ENCODE results near the gene UBA1.

Gene UBA1

DNA sequence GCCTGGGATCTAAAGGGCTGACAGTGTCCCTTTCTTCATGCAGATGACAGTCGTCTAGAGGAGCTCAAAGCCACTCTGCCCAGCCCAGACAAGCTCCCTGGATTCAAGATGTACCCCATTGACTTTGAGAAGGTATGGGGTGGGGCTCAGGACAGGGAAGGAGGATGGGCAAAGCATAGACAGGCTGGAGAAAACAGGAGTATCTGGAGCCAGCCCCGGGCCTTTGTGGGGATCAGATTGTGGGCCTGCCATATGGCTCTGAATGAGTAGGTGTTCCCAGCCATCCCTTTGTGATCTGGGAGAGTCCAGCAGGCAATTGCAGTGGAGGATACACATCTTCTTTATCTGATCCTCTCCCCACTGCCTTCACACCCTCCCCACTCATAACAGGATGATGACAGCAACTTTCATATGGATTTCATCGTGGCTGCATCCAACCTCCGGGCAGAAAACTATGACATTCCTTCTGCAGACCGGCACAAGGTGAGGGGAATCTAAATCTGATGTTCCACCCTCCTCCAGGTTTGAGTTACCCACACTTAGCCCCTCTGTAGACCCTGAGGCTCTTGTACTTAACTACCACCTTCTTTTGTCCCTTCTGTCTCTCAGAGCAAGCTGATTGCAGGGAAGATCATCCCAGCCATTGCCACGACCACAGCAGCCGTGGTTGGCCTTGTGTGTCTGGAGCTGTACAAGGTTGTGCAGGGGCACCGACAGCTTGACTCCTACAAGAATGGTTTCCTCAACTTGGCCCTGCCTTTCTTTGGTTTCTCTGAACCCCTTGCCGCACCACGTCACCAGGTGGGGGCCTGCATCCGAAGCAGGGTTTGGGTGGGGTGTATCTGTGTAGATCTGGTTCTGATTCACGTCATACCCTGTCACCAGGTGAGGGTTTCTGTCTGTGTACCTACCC lies 19.0 kb downstream of the UBA1 start:
- no peak for DNase-seq (ENCODE audit: low spot score)

DNA sequence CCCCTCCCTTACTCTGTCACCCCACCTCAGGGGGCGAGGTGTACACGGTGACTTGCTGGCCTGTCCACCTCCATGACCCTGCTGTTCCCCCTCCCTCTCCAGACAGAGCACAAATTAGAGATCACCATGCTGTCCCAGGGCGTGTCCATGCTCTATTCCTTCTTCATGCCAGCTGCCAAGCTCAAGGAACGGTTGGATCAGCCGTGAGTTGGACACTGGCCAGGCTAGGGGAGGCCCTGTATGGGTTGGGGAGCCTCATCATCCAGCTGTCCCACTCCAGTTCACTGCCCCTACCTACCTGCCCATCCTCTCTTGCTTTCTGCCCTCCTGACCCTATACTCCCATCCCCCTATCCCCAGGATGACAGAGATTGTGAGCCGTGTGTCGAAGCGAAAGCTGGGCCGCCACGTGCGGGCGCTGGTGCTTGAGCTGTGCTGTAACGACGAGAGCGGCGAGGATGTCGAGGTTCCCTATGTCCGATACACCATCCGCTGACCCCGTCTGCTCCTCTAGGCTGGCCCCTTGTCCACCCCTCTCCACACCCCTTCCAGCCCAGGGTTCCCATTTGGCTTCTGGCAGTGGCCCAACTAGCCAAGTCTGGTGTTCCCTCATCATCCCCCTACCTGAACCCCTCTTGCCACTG lies 20.9 kb downstream of the UBA1 start:
- DNase-seq (ENCODE audit: low spot score) = no peak

DNA sequence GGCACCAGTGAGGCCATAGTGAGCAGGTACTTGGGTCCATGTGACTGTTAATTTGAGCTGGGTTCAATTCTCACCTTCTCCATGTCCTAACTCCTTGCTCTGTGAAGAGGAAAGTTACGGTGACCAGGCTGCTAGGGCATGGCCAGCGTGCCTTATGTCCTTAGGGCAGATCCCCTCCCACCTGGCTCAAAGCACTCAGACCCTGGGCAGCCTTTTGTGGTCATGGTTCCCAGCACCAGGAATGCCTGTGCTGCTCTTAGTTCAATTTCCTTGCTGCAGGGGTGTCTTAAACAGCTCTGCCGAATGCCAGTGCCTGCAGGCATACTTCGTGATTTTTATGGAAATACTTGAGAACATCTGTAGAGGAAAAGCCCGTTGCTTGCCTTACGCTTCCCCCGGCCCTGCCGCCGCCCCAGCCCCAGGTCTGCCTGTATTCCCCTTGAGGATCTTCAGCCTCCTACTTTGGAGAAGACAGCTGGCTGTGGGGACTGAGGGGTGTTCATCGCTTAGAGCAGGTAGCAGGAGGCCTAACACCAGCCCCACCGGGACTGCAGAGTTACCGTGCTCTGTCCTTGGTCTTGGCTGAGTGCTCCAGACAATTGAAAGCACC lies 21.8 kb downstream of the UBA1 start:
- no peak for DNase-seq (ENCODE audit: low spot score)

DNA sequence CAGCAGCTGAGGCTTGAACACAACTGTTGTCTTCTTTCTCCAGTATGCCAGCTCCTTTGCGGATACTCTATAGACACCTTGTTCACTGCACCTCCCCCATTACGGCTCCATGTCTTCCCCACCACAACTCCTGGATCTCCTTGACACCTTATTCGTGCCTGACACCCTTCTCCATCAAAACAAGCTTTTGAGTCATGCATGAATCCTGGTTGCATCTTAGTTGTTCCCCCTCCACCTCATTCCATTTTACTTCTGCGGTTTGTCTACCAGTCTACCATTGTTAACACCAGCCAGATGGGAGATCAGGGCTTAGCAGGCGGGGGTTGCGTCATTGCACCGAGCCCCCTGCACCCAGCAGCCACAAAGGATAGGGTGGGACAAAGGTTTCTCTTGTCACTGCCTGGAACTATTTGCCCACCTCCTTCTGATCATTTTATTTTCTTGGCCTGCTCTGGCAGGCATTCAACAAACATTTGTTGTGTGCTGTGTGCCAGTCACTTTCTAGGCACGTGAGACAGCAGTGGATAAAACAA lies 22.8 kb downstream of the UBA1 start:
- DNase-seq (ENCODE audit: low spot score) = no peak

DNA sequence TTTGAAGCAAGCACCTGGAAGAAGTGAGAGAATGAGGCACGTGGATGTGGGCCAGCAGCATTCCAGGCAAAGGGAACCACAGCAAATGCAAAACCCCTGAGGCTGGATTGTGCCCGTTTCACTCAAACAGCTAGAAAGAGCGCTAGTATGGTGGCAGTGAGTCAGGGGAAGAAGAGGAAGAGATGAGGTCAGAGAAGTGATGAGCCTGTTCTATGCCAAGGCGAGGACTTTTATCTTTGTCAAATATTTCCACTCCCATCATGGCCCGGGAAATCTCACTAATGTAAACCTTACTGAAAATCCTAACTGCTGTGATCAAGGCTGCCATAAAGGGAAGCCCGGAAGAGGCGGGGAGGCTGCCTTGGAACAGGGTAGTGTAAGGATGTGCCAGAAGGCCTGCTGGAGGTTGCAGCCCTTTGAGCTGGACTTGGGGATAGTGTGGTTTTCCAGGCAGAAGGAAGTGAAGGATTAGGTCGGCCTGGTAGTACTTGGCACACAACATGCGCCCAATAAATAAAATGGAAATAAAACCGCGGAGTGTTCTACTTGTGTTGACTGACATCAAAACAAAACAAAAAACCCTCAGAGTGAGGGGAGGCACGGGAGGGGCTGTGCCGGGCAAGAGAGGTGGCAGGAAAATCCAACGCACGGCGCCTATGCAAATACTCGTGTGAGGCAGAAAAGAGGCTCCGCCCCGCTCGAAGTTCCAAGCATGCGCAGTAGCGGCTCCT lies 23.7 kb downstream of the UBA1 start:
- DNase-seq (ENCODE audit: low spot score) = no peak

DNA sequence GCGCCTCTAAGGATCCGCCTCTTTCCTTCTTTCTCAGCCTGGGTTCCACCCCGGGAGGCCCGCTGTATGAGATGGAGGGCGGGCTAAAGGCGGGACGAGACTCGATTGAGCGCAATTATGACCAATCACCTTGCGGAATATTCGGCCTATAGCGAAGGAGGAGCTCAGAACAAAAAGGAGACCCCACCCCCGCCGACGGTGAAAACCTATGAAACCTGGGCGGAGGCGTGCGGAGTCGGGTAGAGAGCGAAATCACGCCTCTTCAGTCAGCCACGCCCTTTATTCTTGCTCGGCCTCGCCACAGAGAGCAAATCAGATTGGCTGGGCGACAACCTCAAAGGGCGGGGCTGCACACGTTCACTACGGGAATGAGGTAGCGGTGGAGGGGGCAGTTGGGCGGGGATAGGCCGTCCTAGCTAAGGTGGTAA lies 24.2 kb downstream of the UBA1 start:
- DNase-seq (ENCODE audit: low spot score) = peak; percentile 98

DNA sequence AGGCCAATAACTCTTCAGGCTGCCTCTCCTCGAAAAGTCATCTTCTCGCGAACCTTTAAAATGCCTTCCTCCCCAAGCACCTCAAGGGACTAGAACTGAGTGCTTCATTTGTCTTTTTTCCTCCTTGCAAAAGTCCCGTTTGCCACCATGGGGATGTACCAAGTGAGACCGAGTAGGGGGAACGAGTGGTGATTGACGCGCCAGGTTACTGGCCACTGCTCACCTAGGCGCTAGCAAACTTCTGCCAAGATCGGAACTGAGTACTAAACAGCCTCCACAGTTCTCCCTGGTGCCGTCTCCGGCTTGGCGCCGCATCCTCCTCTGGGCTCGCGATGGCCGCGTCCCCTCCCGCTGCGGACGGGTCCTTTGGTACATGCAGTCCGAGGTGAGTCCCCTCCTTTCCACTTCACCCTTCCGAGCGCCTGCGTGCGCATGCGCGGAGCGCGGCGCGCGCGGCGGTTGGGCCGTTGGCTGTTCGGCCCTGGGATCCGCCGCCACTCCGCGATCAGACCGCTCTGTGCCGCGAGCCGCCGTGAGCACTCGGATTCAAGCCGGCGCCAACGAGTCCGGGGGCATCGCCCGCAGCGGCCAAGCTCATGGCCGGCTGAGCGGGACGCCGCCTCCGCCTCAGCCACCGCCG lies 24.8 kb downstream of the UBA1 start, which contains the start of gene CDK16:
Gene CDK16 (plus strand): TSS at position 402 of the 640 bp plus-strand sequence. CDS start 4,877 bp downstream, outside the sequence.
- peak; percentile 79 for DNase-seq (ENCODE audit: low spot score)

DNA sequence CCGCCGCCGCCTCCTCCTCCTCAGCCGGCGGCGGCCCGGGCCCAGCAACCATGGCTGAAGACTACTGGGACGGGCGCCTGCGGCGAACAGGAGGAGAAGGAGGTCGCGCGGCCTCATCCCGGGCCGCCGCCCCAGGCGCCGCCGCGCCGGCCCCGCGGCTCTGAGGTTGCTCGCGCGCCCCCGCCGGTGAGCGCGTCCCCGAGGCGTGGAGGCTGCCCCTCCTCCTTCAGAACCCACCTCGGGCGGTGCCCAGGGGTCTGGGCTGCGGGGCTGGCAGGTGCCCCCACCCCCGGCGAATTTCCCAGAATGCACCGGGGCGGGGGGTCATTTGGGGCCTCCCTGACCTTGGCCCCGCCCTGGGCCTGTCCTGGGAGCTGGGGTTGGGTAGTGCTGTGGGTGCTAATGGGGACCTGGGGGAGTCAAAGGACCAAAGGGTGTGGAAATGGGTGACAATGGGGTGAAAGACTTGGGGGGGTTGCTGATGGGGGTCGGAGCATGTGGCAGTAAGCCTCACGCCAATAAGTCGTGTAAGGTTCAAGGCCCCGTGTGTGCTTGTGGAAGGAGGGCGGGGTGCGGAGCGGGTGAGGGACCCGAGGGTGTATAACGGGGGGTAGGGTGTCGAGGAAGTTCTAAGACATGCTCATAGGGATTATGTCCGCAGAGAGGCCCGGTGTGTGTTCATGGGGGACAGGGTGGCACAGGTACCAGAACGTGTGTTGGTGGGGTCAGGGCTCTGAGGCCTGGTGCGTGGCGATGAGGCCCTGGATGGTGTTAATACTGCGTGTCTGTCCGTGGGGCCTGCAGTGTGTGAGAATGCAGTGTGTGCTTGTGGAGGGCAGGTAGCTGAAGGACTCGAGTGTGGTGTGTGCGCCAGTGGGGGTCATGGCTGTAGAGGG lies 25.5 kb downstream of the UBA1 start:
- DNase-seq (ENCODE audit: low spot score) = peak; percentile 49

DNA sequence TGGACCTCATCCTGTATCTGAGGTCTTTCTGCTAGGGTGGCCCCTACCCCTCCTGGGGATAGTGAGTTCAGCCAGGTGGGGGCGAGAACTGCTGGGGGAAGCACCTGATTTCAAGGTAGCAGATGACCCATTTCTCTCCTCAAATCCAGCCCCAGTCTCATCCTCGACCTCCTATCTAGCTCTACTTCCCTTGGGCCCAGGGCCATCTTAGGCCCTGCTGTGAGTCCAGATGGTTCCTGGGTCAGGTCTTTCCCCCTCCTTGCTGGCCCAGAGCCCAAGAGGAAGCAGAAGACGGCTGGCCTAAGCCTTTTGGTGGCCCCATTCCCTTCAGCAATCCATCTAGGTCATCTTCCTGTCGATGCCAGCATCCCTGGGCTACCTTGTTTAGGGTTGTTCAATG lies 28.1 kb downstream of the UBA1 start:
- DNase-seq (ENCODE audit: low spot score) = no peak

DNA sequence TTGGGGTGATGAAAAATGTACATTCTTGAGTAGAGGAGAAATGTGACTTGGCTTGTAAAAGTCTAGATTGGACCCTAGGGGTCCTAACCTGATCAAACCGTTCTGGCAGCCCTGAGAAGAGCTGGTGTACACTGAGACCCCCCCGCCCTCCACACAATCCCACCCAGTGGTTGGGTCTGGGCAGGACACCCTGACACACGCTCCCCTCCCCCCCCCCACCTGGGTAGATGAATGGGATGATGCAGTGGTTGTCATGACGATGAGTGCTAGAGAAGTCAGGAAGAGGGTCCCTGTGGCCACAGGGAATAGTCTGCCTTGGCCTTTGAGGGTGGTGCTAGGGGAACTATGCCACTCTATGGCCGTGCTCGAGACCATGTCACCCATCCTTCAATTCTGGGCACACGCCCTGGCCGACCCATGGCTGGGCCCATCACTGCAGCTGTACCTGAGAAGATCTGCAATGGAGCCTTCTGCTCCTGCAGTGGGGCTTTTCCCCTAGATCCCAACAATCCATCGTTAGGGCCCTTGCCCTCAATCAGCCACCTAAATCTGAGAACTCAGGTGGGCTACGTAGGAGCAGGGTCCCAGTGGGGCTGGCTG lies 29.2 kb downstream of the UBA1 start:
- no peak for DNase-seq (ENCODE audit: low spot score)

DNA sequence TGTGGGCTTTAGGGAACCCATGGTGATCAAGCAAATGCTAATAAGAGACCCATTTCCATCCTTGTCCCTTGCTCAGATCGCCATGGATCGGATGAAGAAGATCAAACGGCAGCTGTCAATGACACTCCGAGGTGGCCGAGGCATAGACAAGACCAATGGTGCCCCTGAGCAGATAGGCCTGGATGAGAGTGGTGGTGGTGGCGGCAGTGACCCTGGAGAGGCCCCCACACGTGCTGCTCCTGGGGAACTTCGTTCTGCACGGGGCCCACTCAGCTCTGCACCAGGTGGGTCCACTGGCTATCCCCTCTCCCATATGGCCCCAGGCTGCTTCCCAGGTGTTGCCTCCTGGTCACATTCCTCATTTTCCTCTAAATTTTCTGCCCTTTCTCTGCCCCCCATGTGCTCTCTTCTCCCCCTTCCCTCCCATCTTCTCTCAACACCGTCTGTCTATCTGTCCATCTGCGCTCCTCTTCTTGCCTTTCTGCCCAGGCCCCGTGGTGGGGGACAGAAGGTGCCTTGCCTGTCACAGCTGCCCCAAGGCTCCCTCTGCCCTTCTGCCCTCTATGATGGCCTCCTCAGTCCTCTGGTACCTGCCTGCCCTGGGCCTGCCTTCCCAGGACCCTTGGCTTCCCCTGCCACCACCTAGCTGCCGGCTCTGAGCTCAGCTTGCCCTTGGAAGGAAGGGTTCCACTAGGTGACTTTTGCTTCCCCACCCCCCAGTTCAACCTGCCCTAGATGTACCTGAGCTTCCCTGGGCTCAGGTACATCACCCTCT lies 30.0 kb downstream of the UBA1 start:
- no peak for DNase-seq (ENCODE audit: low spot score)

DNA sequence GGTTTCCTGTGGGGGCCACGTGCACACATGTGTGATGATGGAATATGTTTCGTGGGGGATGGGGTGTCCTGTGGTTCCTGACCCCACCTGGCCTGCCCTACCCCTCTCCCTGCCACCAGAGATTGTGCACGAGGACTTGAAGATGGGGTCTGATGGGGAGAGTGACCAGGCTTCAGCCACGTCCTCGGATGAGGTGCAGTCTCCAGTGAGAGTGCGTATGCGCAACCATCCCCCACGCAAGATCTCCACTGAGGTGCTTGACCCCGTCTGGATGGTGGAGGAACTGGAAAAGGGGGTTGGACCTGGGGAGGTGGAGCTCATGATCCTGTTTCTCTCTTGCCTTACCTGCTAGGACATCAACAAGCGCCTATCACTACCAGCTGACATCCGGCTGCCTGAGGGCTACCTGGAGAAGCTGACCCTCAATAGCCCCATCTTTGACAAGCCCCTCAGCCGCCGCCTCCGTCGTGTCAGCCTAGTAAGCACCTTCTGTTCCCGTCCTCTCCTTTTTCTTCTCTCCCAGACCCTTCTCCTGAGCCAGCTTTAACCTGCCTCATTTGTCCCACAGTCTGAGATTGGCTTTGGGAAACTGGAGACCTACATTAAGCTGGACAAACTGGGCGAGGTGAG lies 30.8 kb downstream of the UBA1 start:
- DNase-seq (ENCODE audit: low spot score) = no peak

DNA sequence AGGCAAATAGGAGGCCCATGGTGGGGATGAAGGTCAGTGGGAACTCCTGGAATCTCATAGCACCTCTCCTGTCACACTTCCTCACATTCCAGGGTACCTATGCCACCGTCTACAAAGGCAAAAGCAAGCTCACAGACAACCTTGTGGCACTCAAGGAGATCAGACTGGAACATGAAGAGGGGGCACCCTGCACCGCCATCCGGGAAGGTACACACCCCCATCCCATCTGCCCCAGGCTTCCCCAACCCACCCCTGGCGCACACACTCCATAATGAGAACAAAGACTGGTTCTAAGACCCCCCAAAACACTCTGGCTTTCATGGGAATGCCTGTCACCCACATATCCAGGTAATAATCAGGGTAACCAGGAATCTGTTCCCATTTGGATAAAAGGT lies 31.3 kb downstream of the UBA1 start:
- DNase-seq (ENCODE audit: low spot score) = no peak

DNA sequence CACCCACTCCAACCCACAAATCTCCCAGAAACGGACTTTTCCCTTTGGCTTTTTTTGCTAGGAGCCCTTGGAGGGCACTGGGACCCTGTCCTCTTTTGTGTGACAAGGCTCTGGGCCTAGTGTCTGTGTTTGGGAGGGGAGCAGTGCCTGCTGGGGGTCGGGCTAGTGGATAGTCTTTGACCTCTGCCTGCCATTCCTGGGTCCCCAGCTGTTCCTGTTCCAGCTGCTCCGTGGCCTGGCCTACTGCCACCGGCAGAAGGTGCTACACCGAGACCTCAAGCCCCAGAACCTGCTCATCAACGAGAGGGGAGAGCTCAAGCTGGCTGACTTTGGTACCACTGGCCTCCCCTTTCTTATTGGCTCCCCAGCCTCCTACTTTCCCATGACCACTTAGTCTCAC lies 32.4 kb downstream of the UBA1 start:
- no peak for DNase-seq (ENCODE audit: low spot score)

DNA sequence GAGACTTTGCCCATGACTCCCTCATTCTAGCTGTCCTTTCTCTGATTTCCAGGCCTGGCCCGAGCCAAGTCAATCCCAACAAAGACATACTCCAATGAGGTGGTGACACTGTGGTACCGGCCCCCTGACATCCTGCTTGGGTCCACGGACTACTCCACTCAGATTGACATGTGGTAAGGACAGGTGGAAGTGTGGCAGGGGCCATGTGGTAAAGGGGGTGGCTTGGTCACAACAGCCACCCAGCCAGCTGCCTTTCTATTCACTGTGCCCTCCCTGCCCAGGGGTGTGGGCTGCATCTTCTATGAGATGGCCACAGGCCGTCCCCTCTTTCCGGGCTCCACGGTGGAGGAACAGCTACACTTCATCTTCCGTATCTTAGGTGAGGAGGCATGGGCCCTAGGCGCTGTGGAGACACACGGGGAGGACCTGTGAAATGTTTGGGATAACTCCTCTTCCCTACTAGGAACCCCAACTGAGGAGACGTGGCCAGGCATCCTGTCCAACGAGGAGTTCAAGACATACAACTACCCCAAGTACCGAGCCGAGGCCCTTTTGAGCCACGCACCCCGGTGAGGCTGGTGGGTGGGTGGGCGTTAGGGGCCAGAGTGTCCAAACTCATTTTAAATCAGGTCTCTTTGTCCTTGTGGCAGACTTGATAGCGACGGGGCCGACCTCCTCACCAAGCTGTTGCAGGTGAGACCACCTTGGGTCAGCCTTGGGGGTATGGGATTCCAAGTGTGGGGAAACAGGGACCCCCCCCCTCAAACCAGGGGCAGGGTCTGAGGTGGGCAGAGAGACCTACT lies 33.1 kb downstream of the UBA1 start:
- no peak for DNase-seq (ENCODE audit: low spot score)

DNA sequence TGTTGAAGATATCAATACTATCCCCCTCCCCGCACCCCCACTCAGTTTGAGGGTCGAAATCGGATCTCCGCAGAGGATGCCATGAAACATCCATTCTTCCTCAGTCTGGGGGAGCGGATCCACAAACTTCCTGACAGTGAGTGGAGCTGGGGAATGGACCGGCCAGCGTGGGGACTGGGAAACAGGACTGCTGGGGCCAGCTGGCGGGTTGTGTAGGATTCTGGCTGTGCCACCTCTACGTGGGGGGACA lies 33.6 kb downstream of the UBA1 start:
- no peak for DNase-seq (ENCODE audit: low spot score)

DNA sequence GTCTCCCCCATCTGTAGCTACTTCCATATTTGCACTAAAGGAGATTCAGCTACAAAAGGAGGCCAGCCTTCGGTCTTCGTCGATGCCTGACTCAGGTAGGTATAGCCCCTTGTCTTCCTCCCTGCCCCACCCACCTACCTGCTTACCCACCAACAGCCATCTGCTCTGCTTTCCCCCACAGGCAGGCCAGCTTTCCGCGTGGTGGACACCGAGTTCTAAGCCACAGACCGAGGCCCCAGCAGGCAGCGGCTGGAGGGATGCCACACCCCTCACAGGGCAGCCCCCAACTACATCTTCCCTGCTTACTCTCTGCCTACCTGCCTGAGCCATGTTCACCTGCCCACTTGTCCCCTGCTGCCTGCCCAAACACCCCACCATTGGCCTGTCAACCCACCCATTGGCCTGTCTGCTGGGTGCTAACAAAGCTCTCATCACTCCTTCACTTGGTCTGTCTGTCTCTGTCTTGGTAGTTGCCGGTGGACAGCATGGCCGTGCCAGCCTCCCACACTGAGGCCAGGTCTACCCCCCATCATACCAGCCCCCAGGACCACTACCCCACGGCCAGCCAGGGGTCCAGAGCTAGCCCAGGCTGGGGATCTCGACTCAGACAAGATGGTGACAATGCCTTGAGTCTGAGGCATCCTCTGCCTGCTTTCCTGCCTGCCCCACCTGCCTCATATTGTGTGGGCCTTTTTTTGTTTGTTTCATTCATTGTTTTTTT lies 35.1 kb downstream of the UBA1 start:
- DNase-seq (ENCODE audit: low spot score) = no peak

DNA sequence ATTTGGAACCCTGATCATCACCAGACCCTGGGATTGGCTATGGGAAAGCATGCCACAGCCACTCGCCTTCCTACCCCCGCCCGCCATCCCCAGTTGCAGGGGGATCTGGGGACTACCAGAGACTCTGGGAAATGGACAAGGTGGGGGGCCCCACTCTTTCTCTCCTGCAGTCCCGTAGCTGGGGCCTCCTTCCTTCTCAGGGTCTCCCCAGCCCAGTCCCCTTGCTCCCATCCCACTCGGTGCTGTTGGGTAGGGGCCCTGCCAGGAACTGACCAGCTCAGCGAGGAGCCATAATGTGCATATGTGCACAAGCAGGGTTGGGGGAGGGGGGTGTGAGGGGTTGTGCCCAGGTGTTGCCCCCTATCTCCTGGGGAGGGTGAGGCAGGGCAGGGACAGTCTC lies 35.8 kb downstream of the UBA1 start:
- DNase-seq (ENCODE audit: low spot score) = no peak
